ENCODE results near the gene ALPG. TPM values are rescaled to one million over a fixed set of nuclear protein-coding genes. Genes with fewer than 3 reads are reported as not detected.
"Not testable (repeated sequence)": the region's sequence is repeated elsewhere in the genome, so short reads cannot be mapped to it uniquely, and the experiment has no call there.

The ALPG gene
- total RNA-seq, 1 experiment from 2014 or later, result 1.2 TPM

GRCh38 chr2:232422051-232422450 is 15.4 kb downstream of the ALPG start (continued):
- TF ChIP-seq ARID4B (CRISPR knock-in tag; IDR thresholded peaks at IDR 0.05; ENCODE audit: borderline replicate concordance) (no peak), E2F5 (CRISPR knock-in tag; IDR thresholded peaks at IDR 0.05) (no peak), PRRX2 (CRISPR knock-in tag; IDR thresholded peaks at IDR 0.05) (no peak), MAX (CRISPR knock-in tag; IDR thresholded peaks at IDR 0.05) (no peak), RELA (CRISPR knock-in tag; IDR thresholded peaks at IDR 0.05; ENCODE audit: borderline replicate concordance) (no peak), GRHL2 (CRISPR knock-in tag; IDR thresholded peaks at IDR 0.05; ENCODE audit: insufficient replicate concordance, severe bottlenecking) (no peak), SP1 (CRISPR knock-in tag; conservative IDR thresholded peaks at IDR 0.05) (no peak), ZNF512 (CRISPR knock-in tag; IDR thresholded peaks at IDR 0.05; ENCODE audit: borderline replicate concordance) (no peak), NFE2L1 (CRISPR knock-in tag; IDR thresholded peaks at IDR 0.05) (no peak), SMAD4 (CRISPR knock-in tag; IDR thresholded peaks at IDR 0.05) (no peak)

- Mint-ChIP-seq H3K36me3 (peaks cover 13% of the 10 kb centered on the region), H3K27ac (peak overlapping the region; percentile 77), H3K4me3 (peak overlapping the region; percentile 46), H3K27me3 (ENCODE audit: low read depth) (peaks cover 60% of the 10 kb centered on the region), H3K4me1 (peaks cover 52% of the 10 kb centered on the region)
- DNase-seq (ENCODE audit: low spot score); H3K9me3 Mint-ChIP-seq; ATAC-seq; POLR2A ChIA-PET; CTCF ChIA-PET: not testable (repeated sequence)
- TF ChIP-seq MAX (CRISPR knock-in tag; IDR thresholded peaks at IDR 0.05) (peak; percentile 65; the same call in 1 of the 2 replicates), USF2 (CRISPR knock-in tag; IDR thresholded peaks at IDR 0.05) (0 out of 2 replicates have a peak, but pooled peaks have one; percentile 15)
Observed at GRCh38 chr2:232422996-232423395, 16.4 kb downstream of the ALPG start.

- H3K9me3 Mint-ChIP-seq, POLR2A ChIA-PET, CTCF ChIA-PET, ATAC-seq, H3K36me3 Mint-ChIP-seq: not testable (repeated sequence)
- DNase-seq (ENCODE audit: low spot score), result peak; percentile 52
- Mint-ChIP-seq H3K4me1 (peaks cover 48% of the 10 kb centered on the region), H3K4me3 (peak overlapping the region; percentile 46), H3K27me3 (ENCODE audit: low read depth) (peaks cover 56% of the 10 kb centered on the region), H3K27ac (peak overlapping the region; percentile 77)
- TF ChIP-seq FOXK1 (CRISPR knock-in tag; IDR thresholded peaks at IDR 0.05) (peak; percentile 31; the same call in 1 of the 2 replicates), USF2 (CRISPR knock-in tag; IDR thresholded peaks at IDR 0.05) (peak; percentile 35; the same call in 1 of the 2 replicates), FOXP4 (CRISPR knock-in tag; IDR thresholded peaks at IDR 0.05) (peak; percentile 61; the same call in 1 of the 2 replicates)
Observed at GRCh38 chr2:232423407-232423806, 16.8 kb downstream of the ALPG start.

Measured in WTC11 (cell line).